GM12874 (cell line): ENCODE results near the gene IVD.

Source experiments
- TF ChIP-seq, protein P1 (sequence below): IDR thresholded peaks from 2 replicates; pipeline ENCODE4 v1.5.1; 2011; ENCODE audit warnings: low read depth, mild to moderate bottlenecking, control low read depth, low read length, moderate library complexity; ENCODE audit not compliant: insufficient read depth

The IVD gene

GRCh38 chr15:40449275-40449674, 43.7 kb downstream of the IVD start:
- TF ChIP-seq, protein P1, sequence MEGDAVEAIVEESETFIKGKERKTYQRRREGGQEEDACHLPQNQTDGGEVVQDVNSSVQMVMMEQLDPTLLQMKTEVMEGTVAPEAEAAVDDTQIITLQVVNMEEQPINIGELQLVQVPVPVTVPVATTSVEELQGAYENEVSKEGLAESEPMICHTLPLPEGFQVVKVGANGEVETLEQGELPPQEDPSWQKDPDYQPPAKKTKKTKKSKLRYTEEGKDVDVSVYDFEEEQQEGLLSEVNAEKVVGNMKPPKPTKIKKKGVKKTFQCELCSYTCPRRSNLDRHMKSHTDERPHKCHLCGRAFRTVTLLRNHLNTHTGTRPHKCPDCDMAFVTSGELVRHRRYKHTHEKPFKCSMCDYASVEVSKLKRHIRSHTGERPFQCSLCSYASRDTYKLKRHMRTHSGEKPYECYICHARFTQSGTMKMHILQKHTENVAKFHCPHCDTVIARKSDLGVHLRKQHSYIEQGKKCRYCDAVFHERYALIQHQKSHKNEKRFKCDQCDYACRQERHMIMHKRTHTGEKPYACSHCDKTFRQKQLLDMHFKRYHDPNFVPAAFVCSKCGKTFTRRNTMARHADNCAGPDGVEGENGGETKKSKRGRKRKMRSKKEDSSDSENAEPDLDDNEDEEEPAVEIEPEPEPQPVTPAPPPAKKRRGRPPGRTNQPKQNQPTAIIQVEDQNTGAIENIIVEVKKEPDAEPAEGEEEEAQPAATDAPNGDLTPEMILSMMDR, result no peak

DNA sequence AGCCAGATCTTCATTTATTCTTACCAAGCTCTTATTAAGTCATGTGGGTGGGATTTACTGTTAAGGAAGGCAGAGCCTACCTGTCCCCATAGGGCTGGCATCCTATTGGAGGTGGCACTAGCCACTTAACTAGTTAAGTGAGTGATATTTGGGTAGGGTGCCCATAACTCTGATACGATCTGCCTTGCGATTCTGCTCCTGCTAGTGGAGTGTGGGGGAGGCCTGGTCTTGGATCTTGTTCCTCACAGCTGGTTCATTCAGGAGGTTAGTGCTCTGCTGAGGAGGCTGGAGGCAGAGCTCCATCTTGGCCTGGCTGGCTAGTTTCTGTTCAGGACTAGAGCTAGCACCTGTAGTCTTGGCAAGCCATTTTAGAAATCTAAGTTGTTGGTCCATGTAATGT, 44.5 kb downstream of the IVD start:
- TF ChIP-seq, protein P1, result no peak

DNA sequence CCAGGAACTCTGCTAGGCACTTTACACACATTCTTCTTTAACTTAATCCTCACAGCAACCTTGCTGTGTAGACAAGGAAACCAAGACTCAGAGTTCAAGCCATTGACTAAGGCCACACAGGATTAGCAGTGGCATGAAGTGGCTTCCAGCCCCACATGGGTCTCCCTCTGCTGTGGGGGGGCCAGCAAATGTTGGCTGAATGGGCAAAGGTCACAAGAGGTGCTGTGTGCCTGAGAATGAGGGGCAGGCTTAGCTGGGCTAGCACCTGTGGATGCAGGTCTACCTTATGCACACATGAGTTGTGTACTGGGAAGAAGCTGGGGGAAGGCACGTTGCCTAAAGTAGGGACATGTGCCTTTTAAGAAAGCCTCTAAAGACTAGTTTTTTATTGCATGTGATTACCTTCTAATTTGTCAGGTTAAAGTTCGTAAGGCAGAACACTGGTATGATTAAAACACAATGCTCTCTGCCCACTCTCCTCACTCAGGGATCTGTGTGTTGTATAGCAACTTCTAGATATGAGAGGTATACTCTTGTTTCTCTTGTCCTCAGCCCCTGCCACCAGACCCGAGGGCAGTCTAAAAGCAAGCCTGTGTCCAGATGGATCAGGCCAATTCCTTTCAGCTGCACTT, 46.0 kb downstream of the IVD start:
- TF ChIP-seq, protein P1, result no peak

DNA sequence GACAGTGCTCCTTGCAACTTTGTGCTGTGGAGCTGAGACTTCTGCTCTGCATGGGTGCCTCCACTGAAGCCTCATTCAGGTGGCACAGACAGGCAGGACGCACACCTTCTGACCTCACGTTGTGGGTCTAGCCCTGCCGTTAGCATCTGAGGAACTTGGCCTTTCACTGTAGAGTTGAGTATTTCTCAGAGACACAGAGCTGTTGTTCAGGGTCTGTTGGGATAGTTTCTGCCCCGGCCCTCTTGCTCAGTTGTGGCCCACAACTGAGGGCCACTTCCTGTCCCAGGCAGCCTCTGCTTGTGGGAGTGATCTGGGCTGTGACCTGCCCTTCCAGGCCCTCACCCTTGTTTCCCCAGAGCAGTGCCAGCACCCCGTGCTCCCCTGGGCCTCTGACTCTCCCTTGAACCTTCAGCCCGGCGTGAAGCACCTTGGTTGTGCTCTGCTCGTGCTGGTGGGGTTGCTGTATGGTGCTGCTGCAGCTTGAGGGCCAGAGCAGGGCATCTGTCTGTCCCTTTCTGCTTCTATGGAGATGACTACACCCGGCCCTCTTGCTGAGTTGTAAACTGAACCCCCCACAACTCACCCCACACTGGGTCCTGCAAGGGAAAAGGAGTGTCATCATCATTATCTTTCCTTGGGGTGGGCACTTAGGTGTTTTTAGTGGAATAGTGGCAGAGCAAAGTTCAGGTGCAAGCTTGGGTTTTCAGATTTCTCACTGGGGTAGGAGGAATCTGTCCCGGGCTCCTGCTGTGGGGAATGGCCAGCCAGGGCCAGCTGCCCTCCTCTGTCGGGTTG, 46.9 kb downstream of the IVD start:
- TF ChIP-seq, protein P1, result no peak

DNA sequence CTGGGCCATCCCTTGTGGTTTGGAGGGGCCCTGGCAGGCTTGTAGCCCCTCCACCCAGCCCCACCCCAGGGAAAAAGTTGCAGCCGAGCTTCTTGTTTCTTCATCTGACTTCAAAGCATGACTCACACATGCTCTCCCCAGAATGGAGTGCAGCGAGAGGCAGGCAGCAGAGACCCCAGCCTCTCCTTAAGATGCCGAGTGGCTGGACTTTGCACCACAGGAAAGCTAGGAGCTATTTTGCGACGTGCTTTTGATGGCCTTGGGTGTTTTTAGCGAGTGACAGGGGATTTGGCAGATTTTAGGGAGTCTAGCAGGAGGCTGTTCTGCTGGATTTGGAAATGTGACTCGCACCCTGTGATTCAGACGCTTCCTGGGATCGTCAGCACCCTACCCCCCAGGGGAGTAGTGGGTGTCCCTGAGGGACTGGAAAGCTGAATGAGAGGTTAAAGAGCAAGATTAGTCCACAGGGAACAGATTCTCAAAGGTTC, 49.4 kb downstream of the IVD start:
- TF ChIP-seq, protein P1, result no peak

- TF ChIP-seq, protein P1, result no peak
These were observed 50.7 kb downstream of the IVD start for GRCh38 chr15:40456299-40456712.

DNA sequence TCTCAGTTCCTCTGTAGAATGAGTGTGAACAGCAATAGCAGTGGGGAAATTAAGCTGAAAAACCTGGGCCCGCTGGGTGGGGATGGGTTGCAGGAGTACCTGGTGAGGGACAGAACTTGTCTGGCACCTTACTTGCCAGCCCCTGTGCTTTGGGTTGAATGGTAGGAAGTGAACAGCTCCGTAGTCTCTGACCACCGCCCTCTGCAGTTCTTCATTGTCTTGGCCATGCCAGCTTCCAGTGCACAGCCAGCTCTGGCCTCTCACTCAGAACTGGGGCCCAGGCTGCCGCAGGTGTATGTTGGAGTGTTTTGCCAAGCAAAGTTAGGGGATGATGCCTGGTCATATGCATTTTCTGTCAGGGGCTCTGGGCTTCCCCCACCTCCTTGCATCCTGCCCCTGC, 51.1 kb downstream of the IVD start:
- TF ChIP-seq, protein P1, result no peak
